ENCODE measurements around the gene ALDH8A1. TPM values are rescaled to one million over a fixed set of nuclear protein-coding genes. Genes with fewer than 3 reads are reported as not detected.

The ALDH8A1 gene
- polyA plus RNA-seq, 3 donors = 0.77 TPM; not detected in 2

- H4K20me1 ChIP-seq (ENCODE audit: insufficient read depth, low read length) = no peaks in the 10 kb centered on the region
- H3K9ac ChIP-seq (ENCODE audit: insufficient read depth, low read length, poor library complexity, severe bottlenecking) = no peak overlapping the region
- no peak overlapping the region for H2AFZ ChIP-seq (ENCODE audit: insufficient read depth, low read depth, low read length, poor library complexity, severe bottlenecking)
- no peak for TF ChIP-seq CTCF (IDR thresholded peaks at IDR 0.05)
- no peak overlapping the region for H3K4me2 ChIP-seq (replicated peaks; ENCODE audit: extremely low read depth, low read length, poor library complexity, severe bottlenecking)
- WGBS (ENCODE audit: insufficient coverage) = 100% methylated on average over 1 of the region's 3 CpGs
- Mint-ChIP-seq H3K27me3 (ENCODE audit: low read depth in 3 of 3) (peaks cover 4 to 8% (median 4%) of the 10 kb centered on the region in 3 donors), H3K4me3 (no peak overlapping the region), H3K36me3 (no peaks in the 10 kb centered on the region), H3K9me3 (peaks cover 0 to 2% (median 0%) of the 10 kb centered on the region in 7 donors), H3K4me1 (no peaks in the 10 kb centered on the region), H3K27ac (no peak overlapping the region)
- H3K27me3 ChIP-seq (ENCODE audit: control insufficient read depth in 2 of 2, insufficient read depth in 2 of 2, low read length in 2 of 2) = no peaks in the 10 kb centered on the region
- H3K79me2 ChIP-seq (ENCODE audit: insufficient read depth, low read length) = no peaks in the 10 kb centered on the region
- no peaks in the 10 kb centered on the region for H3K9me3 ChIP-seq (replicated peaks in 1 of 2; ENCODE audit: control insufficient read depth in 1 of 2, insufficient read depth in 1 of 2, low read length in 2 of 2)
- no peaks in the 10 kb centered on the region for H3K36me3 ChIP-seq (replicated peaks in 1 of 2; ENCODE audit: control insufficient read depth in 1 of 2, insufficient read depth in 2 of 2, low read length in 2 of 2)
- H3K27ac ChIP-seq (ENCODE audit: low read depth in 1 of 2, low read length in 2 of 2) = no peak overlapping the region
- intact Hi-C loops (cut with micrococcal nuclease) = no loop called here
- no peaks in the 10 kb centered on the region for H3K4me1 ChIP-seq (ENCODE audit: control insufficient read depth in 1 of 2, insufficient read depth in 2 of 2, low read length in 2 of 2)
- H3K4me3 ChIP-seq (replicated peaks in 1 of 3; ENCODE audit: low read depth in 2 of 3, low read length in 3 of 3) = no peak overlapping the region
- no peak for DNase-seq
Observed at GRCh38 chr6:134925800-134926199, 24.1 kb downstream of the ALDH8A1 start.

DNA sequence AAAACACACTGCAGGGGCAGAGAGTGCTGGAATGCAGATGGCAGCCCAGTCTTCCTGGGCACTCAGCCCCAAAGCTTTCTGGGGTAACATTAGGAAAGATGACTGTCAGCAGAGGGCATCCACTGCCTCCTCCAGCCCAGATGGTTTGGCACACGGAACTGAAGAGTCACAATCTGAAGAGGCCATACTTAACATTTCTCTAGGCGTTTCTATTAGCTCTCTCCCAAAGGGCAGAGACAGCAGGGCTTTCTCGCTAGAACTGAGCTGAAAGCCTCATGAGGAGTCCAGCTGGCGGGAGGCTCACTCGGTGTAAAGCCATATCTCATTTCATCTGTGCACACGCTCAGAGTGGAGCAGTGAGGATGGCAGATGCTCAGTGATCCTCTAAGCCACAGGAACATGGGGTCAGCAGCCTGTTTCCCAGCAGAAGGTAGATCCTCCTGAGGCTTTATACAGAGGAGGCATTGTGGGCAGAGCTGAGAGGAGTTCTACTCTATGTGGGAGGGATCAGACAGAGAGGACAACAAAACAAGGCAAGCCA lies 28.1 kb downstream of the ALDH8A1 start:
- Mint-ChIP-seq H3K9me3 (peaks cover 0 to 9% (median 0%) of the 10 kb centered on the region in 7 donors), H3K4me1 (no peaks in the 10 kb centered on the region), H3K27ac (no peak overlapping the region), H3K36me3 (no peaks in the 10 kb centered on the region), H3K27me3 (ENCODE audit: low read depth in 3 of 3) (peaks cover 0 to 4% (median 4%) of the 10 kb centered on the region in 3 donors), H3K4me3 (no peak overlapping the region)
- Histone ChIP-seq H3K4me2 (replicated peaks; ENCODE audit: extremely low read depth, low read length, poor library complexity, severe bottlenecking) (no peak overlapping the region), H3K4me1 (ENCODE audit: control insufficient read depth in 1 of 2, insufficient read depth in 2 of 2, low read length in 2 of 2) (no peaks in the 10 kb centered on the region), H2AFZ (ENCODE audit: insufficient read depth, low read depth, low read length, poor library complexity, severe bottlenecking) (no peak overlapping the region), H3K4me3 (replicated peaks in 1 of 3; ENCODE audit: low read depth in 2 of 3, low read length in 3 of 3) (no peak overlapping the region), H3K79me2 (ENCODE audit: insufficient read depth, low read length) (no peaks in the 10 kb centered on the region), H3K27me3 (ENCODE audit: control insufficient read depth in 2 of 2, insufficient read depth in 2 of 2, low read length in 2 of 2) (no peaks in the 10 kb centered on the region), H3K27ac (ENCODE audit: low read depth in 1 of 2, low read length in 2 of 2) (no peak overlapping the region), H3K9me3 (replicated peaks in 1 of 2; ENCODE audit: control insufficient read depth in 1 of 2, insufficient read depth in 1 of 2, low read length in 2 of 2) (no peaks in the 10 kb centered on the region), H4K20me1 (ENCODE audit: insufficient read depth, low read length) (no peaks in the 10 kb centered on the region), H3K36me3 (replicated peaks in 1 of 2; ENCODE audit: control insufficient read depth in 1 of 2, insufficient read depth in 2 of 2, low read length in 2 of 2) (no peaks in the 10 kb centered on the region), H3K9ac (ENCODE audit: insufficient read depth, low read length, poor library complexity, severe bottlenecking) (no peak overlapping the region)
- intact Hi-C loops (cut with micrococcal nuclease) = no loop called here
- 95% methylated on average over 6 of the region's 6 CpGs for WGBS (ENCODE audit: insufficient coverage)
- no peak for DNase-seq
- TF ChIP-seq CTCF (IDR thresholded peaks at IDR 0.05) = no peak

Measured in CD14-positive monocyte (primary cell).